Prostate gland (tissue), 2 donors: Measurements from ENCODE around the gene ETV6. TPM values are rescaled to one million over a fixed set of nuclear protein-coding genes. Genes with fewer than 3 reads are reported as not detected.

Experiments used
- DNase-seq: peaks from one replicate; pipeline ENCODE4 v3.0.0-alpha.2; 2019; ENCODE audit warnings: low spot score
- H3K27ac ChIP-seq, 2 donors: fragments of 200-600 bp; sonication (generic); 2 replicates each; pipeline ENCODE4 v1.5.1; 2017 to 2019
- H3K27me3 ChIP-seq: fragments of 200-600 bp; sonication (generic); replicated peaks from 2 replicates; pipeline ENCODE4 v1.5.1; 2019; ENCODE audit not compliant: insufficient read depth
- H3K36me3 ChIP-seq, 2 donors: fragments of 200-600 bp; sonication (generic); 1 replicate in 1 of 2; 2 replicates in 1 of 2; pipeline versions ENCODE4 v1.5.1 to v1.8.1; 2017 to 2019
- H3K4me1 ChIP-seq: fragments of 200-600 bp; sonication (generic); replicated peaks from 2 replicates; pipeline ENCODE4 v1.5.1; 2019
- H3K4me3 ChIP-seq, 2 donors: fragments of 200-600 bp; sonication (generic); 2 replicates each; pipeline ENCODE4 v1.5.1; 2017 to 2019
- H3K9me3 ChIP-seq: fragments of 200-600 bp; sonication (generic); 2 replicates; pipeline ENCODE4 v1.5.1; 2017
- CTCF ChIP-seq, 4 experiments: fragments of 200-600 bp in 2 of 4; fragments of 450-650 bp in 2 of 4; sonication (generic) in 2 of 4; IDR thresholded peaks; 1 replicate in 3 of 4; 2 replicates in 1 of 4; pipeline ENCODE4 v1.5.1; 2016 to 2019; ENCODE audit warnings: antibody characterized with exemption in 4 of 4, mild to moderate bottlenecking in 2 of 4, moderate library complexity in 2 of 4
- POLR2A ChIP-seq: fragments of 450-650 bp; IDR thresholded peaks from one replicate; pipeline ENCODE4 v1.6.1; 2016; ENCODE audit warnings: antibody characterized with exemption, mild to moderate bottlenecking
- POLR2AphosphoS5 ChIP-seq: sonication (generic); formaldehyde crosslinking; IDR thresholded peaks from one replicate; pipeline ENCODE4 v1.6.1; 2017; ENCODE audit warnings: antibody characterized with exemption
- WGBS: methylation state at CpG from one replicate; pipeline ENCODE4 v1.1.5; 2018; 5-methylcytosine and 5-hydroxymethylcytosine counted together
- intact Hi-C: fragments of 100-400 bp; cut with DNase I; formaldehyde crosslinking; loops from one replicate; pipeline ENCODE4 v1.14.2; 2022
- total RNA-seq, 2 donors: library from RNA; depleted of rRNA; stranded (reverse); fragments of >200 nt; gene quantifications; one replicate each; pipeline ENCODE4 v1.1.0, GENCODE V29; 2016

Gene ETV6
- total RNA-seq, 2 donors from 2014 or later = 26.7 to 33.6 TPM

- TF ChIP-seq POLR2AphosphoS5 (no peak), CTCF (IDR thresholded peaks at IDR 0.05) (no peak), POLR2A (no peak)
- Histone ChIP-seq H3K36me3 (no peaks in the 10 kb centered on the region), H3K27me3 (no peaks in the 10 kb centered on the region), H3K4me3 (no peak overlapping the region), H3K27ac (no peak overlapping the region), H3K9me3 (no peaks in the 10 kb centered on the region), H3K4me1 (no peaks in the 10 kb centered on the region)
- no peak for DNase-seq
- intact Hi-C loops = no loop called here
- WGBS = 40% methylated on average over 12 of the region's 12 CpGs
Measured at GRCh38 chr12:11743423-11744409, 94.2 kb downstream of the ETV6 start.

- H3K27me3 ChIP-seq = no peaks in the 10 kb centered on the region
- no peaks in the 10 kb centered on the region for H3K9me3 ChIP-seq
- H3K36me3 ChIP-seq = no peaks in the 10 kb centered on the region
- TF ChIP-seq POLR2AphosphoS5 = no peak
- no peak for TF ChIP-seq POLR2A
- TF ChIP-seq CTCF (IDR thresholded peaks at IDR 0.05) = no peak
- H3K4me1 ChIP-seq = no peaks in the 10 kb centered on the region
- H3K27ac ChIP-seq = no peak overlapping the region
- DNase-seq = no peak
- intact Hi-C loops = no loop called here
- WGBS = 76% methylated on average over 3 of the region's 3 CpGs
- H3K4me3 ChIP-seq = no peak overlapping the region
Measured at GRCh38 chr12:11744410-11744801, 94.9 kb downstream of the ETV6 start.

- no peak for DNase-seq
- no peaks in the 10 kb centered on the region for H3K27me3 ChIP-seq
- no peaks in the 10 kb centered on the region for H3K36me3 ChIP-seq
- no peak overlapping the region for H3K4me3 ChIP-seq
- intact Hi-C loops = no loop called here
- H3K27ac ChIP-seq = no peak overlapping the region
- 91% methylated on average over 6 of the region's 6 CpGs for WGBS
- H3K4me1 ChIP-seq = no peaks in the 10 kb centered on the region
- TF ChIP-seq POLR2A (no peak), POLR2AphosphoS5 (no peak), CTCF (IDR thresholded peaks at IDR 0.05) (no peak)
- H3K9me3 ChIP-seq = no peaks in the 10 kb centered on the region
Measured at GRCh38 chr12:11745113-11745512, 95.6 kb downstream of the ETV6 start.

- intact Hi-C loops = no loop called here
- H3K27me3 ChIP-seq = no peaks in the 10 kb centered on the region
- 37% methylated on average over 8 of the region's 8 CpGs for WGBS
- no peaks in the 10 kb centered on the region for H3K4me1 ChIP-seq
- H3K4me3 ChIP-seq = no peak overlapping the region
- no peaks in the 10 kb centered on the region for H3K36me3 ChIP-seq
- peak; percentile 47 for DNase-seq
- H3K27ac ChIP-seq = no peak overlapping the region
- H3K9me3 ChIP-seq = no peaks in the 10 kb centered on the region
- no peak for TF ChIP-seq CTCF (IDR thresholded peaks at IDR 0.05)
- TF ChIP-seq POLR2A = no peak
- TF ChIP-seq POLR2AphosphoS5 = peak; percentile 44
Measured at GRCh38 chr12:11746024-11746771, 96.7 kb downstream of the ETV6 start.
